Stimulated activated CD4-positive, alpha-beta T cell treated with anti-CD3 and anti-CD28 coated beads, TNF-alpha, amount 100 ng/mL, for 1 hour (primary cell): ENCODE results near the gene DDX52.
A peak's percentile ranks its signal among the peaks of the same experiment; 100 is the strongest.
"Not testable (repeated sequence)": the region's sequence is repeated elsewhere in the genome, so short reads cannot be mapped to it uniquely, and the experiment has no call there.

Experiments
- DNase-seq, 3 donors: peaks; one replicate each; pipeline ENCODE4 v3.0.0-alpha.2; 2020; ENCODE audit warnings: low read depth in 3 of 3, low spot score in 1 of 3

The DDX52 gene, protein sequence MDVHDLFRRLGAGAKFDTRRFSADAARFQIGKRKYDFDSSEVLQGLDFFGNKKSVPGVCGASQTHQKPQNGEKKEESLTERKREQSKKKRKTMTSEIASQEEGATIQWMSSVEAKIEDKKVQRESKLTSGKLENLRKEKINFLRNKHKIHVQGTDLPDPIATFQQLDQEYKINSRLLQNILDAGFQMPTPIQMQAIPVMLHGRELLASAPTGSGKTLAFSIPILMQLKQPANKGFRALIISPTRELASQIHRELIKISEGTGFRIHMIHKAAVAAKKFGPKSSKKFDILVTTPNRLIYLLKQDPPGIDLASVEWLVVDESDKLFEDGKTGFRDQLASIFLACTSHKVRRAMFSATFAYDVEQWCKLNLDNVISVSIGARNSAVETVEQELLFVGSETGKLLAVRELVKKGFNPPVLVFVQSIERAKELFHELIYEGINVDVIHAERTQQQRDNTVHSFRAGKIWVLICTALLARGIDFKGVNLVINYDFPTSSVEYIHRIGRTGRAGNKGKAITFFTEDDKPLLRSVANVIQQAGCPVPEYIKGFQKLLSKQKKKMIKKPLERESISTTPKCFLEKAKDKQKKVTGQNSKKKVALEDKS

GRCh38 chr17:37643118-37643766 lies at the start of gene DDX52:
TSS of gene DDX52 (minus strand) at chr17:37643446. CDS start at chr17:37643420, 26 bp downstream.
- peak; percentile 75 for DNase-seq

GRCh38 chr17:37691807-37692206 lies 48.6 kb upstream of the DDX52 start:
- DNase-seq = no peak

DNA sequence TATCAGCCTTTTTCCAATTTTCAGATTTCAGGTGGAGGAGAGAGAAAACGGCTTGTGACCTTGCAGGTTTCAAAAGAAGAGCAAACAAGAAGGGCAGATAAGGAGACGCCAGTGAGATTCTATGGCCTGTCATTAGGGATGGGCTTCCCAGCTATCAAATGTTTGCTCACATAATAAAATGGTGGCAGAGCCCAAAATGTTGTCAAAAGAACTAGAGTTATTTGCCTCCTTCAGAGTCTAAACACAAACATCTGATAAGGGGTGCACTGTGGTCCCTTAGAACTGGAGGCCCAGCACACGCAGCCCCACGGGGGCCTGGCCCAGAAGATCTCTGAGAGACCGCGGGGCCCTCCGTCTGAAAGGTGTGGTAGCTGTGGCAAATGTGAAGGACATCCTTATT lies 46.1 kb upstream of the DDX52 start:
- no peak for DNase-seq

- no peak for DNase-seq
These were observed 40.3 kb upstream of the DDX52 start for GRCh38 chr17:37683454-37683984.

GRCh38 chr17:37682007-37682406 lies 38.8 kb upstream of the DDX52 start:
- no peak for DNase-seq

- not testable (repeated sequence) for DNase-seq
These were observed 36.7 kb upstream of the DDX52 start for GRCh38 chr17:37679995-37680394.

- DNase-seq = no peak
These were observed 34.8 kb upstream of the DDX52 start for GRCh38 chr17:37678036-37678435.

DNA sequence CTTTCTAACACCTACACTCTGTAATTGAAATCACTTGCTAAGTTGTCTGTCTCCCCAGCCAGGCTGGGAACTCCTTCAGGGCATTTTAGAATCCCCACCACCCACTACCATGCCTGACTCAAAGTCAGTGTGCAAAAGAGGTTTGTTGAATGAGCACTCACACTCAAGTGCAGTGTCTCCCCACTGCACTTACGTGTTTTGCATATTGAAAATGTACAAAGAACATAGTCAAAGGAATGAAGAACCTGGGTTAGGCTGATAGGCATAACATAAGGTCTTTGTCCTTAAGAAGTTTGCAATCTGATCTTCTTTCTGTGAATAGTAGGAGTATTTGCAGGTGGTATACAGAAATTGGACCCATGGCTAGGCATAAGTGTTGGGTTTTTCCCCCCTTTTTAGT lies 33.8 kb upstream of the DDX52 start:
- no peak for DNase-seq

GRCh38 chr17:37676115-37676925 lies 33.1 kb upstream of the DDX52 start:
- no peak for DNase-seq

DNA sequence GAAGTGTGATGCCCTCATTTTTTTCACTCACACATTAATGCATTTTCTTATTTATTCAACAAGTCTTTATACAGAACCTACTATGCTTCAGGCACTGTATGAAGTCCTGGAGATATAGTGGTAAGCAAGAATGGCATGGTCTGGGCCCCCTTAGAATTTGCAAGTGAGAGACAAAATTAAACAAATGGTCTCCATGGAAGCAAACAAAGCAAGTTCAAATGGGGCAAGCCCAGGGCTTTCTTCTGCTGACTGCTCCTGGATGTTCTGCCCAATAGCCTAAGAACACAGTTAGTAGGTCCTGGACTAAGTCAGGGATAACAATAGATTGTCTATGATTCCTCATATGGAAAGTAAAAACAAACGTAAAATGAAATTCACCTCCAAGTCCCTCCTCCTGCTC lies 31.3 kb upstream of the DDX52 start:
- DNase-seq = no peak

GRCh38 chr17:37673386-37673785 lies 30.1 kb upstream of the DDX52 start:
- no peak for DNase-seq

GRCh38 chr17:37672548-37673078 lies 29.4 kb upstream of the DDX52 start:
- no peak for DNase-seq

- DNase-seq = no peak
These were observed 28.7 kb upstream of the DDX52 start for GRCh38 chr17:37671824-37672547.

- no peak for DNase-seq
These were observed 28.0 kb upstream of the DDX52 start for GRCh38 chr17:37671028-37671823.

GRCh38 chr17:37667039-37667438 lies 23.8 kb upstream of the DDX52 start:
- DNase-seq = no peak

DNA sequence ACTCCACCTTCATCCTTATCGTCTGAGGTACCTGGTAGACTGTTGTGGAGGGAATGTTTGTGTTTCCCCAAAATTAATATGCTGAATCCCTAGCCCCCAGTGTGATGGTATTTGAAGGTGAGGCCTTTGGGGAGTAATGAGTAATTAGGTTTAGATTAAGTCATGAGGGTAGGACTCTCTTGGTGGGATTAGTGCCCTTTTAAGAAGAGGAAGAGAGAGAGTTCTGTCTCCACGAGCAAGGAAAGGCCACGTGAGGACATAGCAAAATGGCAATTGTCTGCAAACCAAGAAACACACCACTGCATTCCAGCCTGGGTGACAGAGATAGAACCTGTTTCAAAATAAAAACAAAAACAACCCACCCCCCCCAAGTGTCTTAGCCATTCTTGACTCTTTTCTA lies 21.0 kb upstream of the DDX52 start:
- no peak for DNase-seq

GRCh38 chr17:37662353-37662752 lies 19.1 kb upstream of the DDX52 start:
- no peak for DNase-seq

- DNase-seq = no peak
These were observed 18.3 kb upstream of the DDX52 start for GRCh38 chr17:37661400-37662014.

- DNase-seq = no peak
These were observed 16.7 kb upstream of the DDX52 start for GRCh38 chr17:37659925-37660324.
